Omental fat pad (tissue), 4 donors: ENCODE data around the gene MYO1E. TPM values are rescaled to one million over a fixed set of nuclear protein-coding genes. Genes with fewer than 3 reads are reported as not detected.
A peak's percentile ranks its signal among the peaks of the same experiment; 100 is the strongest.

Experiments
- ATAC-seq: fragments of 150-250 bp; one replicate; pipeline ENCODE4 v1.9.1; 2016; ENCODE audit warnings: mild to moderate bottlenecking, moderate library complexity; ENCODE audit not compliant: low FRiP score
- DNase-seq: peaks from one replicate; pipeline ENCODE4 v3.0.0-alpha.2; 2019; ENCODE audit warnings: low spot score
- CTCF ChIP-seq, 3 donors: fragments of 450-650 bp; IDR thresholded peaks; one replicate each; pipeline ENCODE4 v1.5.1; 2016 to 2017; ENCODE audit warnings: antibody characterized with exemption in 3 of 3, mild to moderate bottlenecking in 3 of 3, moderate library complexity in 2 of 3
- total RNA-seq, 4 donors: library from RNA; depleted of rRNA; stranded (reverse); fragments of >200 nt; gene quantifications; one replicate each; pipeline ENCODE4 v1.1.0, GENCODE V29; 2016

The MYO1E gene
- total RNA-seq, 4 donors from 2014 or later: 35.7 to 193 (median 68.0) TPM

GRCh38 chr15:59173194-59173593 lies 199.5 kb downstream of the MYO1E start:
- ATAC-seq: no peak
- no peak for DNase-seq
- TF ChIP-seq CTCF (IDR thresholded peaks at IDR 0.05): no peak

- DNase-seq (no peak), ATAC-seq (no peak)
- no peak for TF ChIP-seq CTCF (IDR thresholded peaks at IDR 0.05)
These were observed 200.3 kb downstream of the MYO1E start for GRCh38 chr15:59172289-59172901.

- no peak for TF ChIP-seq CTCF (IDR thresholded peaks at IDR 0.05)
- DNase-seq (no peak), ATAC-seq (no peak)
These were observed 201.6 kb downstream of the MYO1E start for GRCh38 chr15:59171067-59171397.

GRCh38 chr15:59170295-59171066 lies 202.2 kb downstream of the MYO1E start:
- no peak for TF ChIP-seq CTCF (IDR thresholded peaks at IDR 0.05)
- DNase-seq (no peak), ATAC-seq (no peak)

GRCh38 chr15:59169251-59169708 lies 203.4 kb downstream of the MYO1E start:
- no peak for DNase-seq
- ATAC-seq: peak; percentile 64

GRCh38 chr15:59168536-59168935 lies 204.1 kb downstream of the MYO1E start:
- DNase-seq (no peak), ATAC-seq (no peak)
- TF ChIP-seq CTCF (IDR thresholded peaks at IDR 0.05): no peak

More at GRCh38 chr15:59169251-59169708, 203.4 kb downstream of the MYO1E start:
- TF ChIP-seq CTCF (IDR thresholded peaks at IDR 0.05): no peak
